K562 (cell line): ENCODE results near the gene CNOT4. TPM values are rescaled to one million over a fixed set of nuclear protein-coding genes. Genes with fewer than 3 reads are reported as not detected.

Experiments
- DMBX1 ChIP-seq: fragments of 250-450 bp; sonication (Bioruptor Pico); IDR thresholded peaks from 2 replicates; pipeline ENCODE4 v1.8.0; 2022; ENCODE audit warnings: inconsistent platforms, mild to moderate bottlenecking, moderate library complexity, borderline replicate concordance
- ETV6 ChIP-seq, 3 experiments: fragments of 150-350 bp in 1 of 3; sonication (generic) in 1 of 3; formaldehyde crosslinking in 1 of 3; IDR thresholded peaks; 2 replicates each; pipeline versions ENCODE4 v1.6.1 to v1.8.0; 2014 to 2022; ENCODE audit warnings: borderline replicate concordance in 2 of 3, low read depth in 2 of 3, antibody characterized with exemption in 1 of 3, low read length in 1 of 3, mild to moderate bottlenecking in 1 of 3, missing genetic modification reagents in 1 of 3
- RAD51 ChIP-seq: fragments of 450-650 bp; IDR thresholded peaks from 2 replicates; pipeline ENCODE4 v1.7.1; 2016; ENCODE audit warnings: low read depth, mild to moderate bottlenecking, borderline replicate concordance
- RCOR1 ChIP-seq, 2 experiments: IDR thresholded peaks; 2 replicates each; pipeline ENCODE4 v1.6.1; 2012; ENCODE audit warnings: low read depth in 2 of 2, low read length in 2 of 2, borderline replicate concordance in 1 of 2, improper control_type of control experiment in 1 of 2
- ZNF274 ChIP-seq: IDR thresholded peaks from 2 replicates; pipeline ENCODE4 v1.6.1; 2011; ENCODE audit warnings: low read depth, mild to moderate bottlenecking, low read length, moderate library complexity, borderline replicate concordance
- polyA plus RNA-seq, 8 experiments: library from polyadenylated mRNA; depleted of rRNA in 4 of 8; stranded (reverse) in 5 of 8; unstranded in 3 of 8; fragments of >200 nt; fragmentation: Nextera tagmentation in 2 of 8; fragmentation: Illumina TruSeq in 1 of 8; extraction: Ambion mirVana in 2 of 8; extraction: Trizol in 1 of 8; gene quantifications; 2 replicates each; pipeline versions ENCODE4 v1.2.1 to v1.2.3, GENCODE V29; 2011 to 2014; ENCODE audit warnings: inconsistent platforms in 1 of 8, missing spikeins in 1 of 8
- total RNA-seq, 7 experiments: library from RNA; depleted of rRNA in 6 of 7; stranded (reverse); fragments of >200 nt in 6 of 7; fragmentation: Illumina TruSeq in 2 of 7; extraction: Trizol in 2 of 7; gene quantifications; 2 replicates each; pipeline versions ENCODE4 v1.2.1 to v1.2.3, GENCODE V29; 2011 to 2021; ENCODE audit warnings: low replicate concordance in 1 of 7
- TF ChIP-seq, protein P1 (sequence below): fragments of 450-650 bp; IDR thresholded peaks from 2 replicates; pipeline ENCODE4 v1.6.1; 2016; ENCODE audit warnings: mild to moderate bottlenecking, moderate library complexity
- TF ChIP-seq, protein P2 (sequence below): fragments of 450-650 bp; IDR thresholded peaks from 2 replicates; pipeline ENCODE4 v1.6.1; 2016; ENCODE audit warnings: antibody characterized with exemption
- TF ChIP-seq, protein P3 (sequence below): fragments of 200-800 bp; sonication (Bioruptor generic); IDR thresholded peaks from 2 replicates; pipeline ENCODE4 v1.6.1; 2016; ENCODE audit warnings: missing genetic modification characterization, missing compliant biosample characterization

Gene CNOT4
- total and polyA plus RNA-seq, 9 of the 15 experiments (the other 6 are each of a cell fraction or from before 2014, with no cell fraction given), result 8.6 to 24.1 (median 15.4) TPM

DNA sequence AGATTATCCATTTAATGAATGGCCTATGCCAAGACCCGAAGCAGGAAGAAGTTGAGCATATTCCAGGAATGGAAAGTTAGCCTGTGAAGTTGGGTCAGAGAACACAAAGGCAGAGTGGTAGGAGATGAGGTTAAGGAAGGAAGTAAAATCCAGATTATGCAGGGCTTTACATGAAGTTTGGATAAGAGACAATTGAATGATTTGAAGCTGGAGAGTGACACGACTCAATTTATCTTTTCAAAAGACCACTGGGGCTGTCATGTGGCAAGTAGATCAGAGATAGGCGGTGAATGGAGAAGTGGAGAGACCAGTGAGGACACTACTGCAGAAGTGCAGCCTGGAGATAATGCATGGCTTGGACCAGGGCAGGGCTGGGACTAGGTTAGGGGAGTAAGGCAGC, 7.2 kb upstream of the CNOT4 start (continued):
- TF ChIP-seq, protein P1, sequence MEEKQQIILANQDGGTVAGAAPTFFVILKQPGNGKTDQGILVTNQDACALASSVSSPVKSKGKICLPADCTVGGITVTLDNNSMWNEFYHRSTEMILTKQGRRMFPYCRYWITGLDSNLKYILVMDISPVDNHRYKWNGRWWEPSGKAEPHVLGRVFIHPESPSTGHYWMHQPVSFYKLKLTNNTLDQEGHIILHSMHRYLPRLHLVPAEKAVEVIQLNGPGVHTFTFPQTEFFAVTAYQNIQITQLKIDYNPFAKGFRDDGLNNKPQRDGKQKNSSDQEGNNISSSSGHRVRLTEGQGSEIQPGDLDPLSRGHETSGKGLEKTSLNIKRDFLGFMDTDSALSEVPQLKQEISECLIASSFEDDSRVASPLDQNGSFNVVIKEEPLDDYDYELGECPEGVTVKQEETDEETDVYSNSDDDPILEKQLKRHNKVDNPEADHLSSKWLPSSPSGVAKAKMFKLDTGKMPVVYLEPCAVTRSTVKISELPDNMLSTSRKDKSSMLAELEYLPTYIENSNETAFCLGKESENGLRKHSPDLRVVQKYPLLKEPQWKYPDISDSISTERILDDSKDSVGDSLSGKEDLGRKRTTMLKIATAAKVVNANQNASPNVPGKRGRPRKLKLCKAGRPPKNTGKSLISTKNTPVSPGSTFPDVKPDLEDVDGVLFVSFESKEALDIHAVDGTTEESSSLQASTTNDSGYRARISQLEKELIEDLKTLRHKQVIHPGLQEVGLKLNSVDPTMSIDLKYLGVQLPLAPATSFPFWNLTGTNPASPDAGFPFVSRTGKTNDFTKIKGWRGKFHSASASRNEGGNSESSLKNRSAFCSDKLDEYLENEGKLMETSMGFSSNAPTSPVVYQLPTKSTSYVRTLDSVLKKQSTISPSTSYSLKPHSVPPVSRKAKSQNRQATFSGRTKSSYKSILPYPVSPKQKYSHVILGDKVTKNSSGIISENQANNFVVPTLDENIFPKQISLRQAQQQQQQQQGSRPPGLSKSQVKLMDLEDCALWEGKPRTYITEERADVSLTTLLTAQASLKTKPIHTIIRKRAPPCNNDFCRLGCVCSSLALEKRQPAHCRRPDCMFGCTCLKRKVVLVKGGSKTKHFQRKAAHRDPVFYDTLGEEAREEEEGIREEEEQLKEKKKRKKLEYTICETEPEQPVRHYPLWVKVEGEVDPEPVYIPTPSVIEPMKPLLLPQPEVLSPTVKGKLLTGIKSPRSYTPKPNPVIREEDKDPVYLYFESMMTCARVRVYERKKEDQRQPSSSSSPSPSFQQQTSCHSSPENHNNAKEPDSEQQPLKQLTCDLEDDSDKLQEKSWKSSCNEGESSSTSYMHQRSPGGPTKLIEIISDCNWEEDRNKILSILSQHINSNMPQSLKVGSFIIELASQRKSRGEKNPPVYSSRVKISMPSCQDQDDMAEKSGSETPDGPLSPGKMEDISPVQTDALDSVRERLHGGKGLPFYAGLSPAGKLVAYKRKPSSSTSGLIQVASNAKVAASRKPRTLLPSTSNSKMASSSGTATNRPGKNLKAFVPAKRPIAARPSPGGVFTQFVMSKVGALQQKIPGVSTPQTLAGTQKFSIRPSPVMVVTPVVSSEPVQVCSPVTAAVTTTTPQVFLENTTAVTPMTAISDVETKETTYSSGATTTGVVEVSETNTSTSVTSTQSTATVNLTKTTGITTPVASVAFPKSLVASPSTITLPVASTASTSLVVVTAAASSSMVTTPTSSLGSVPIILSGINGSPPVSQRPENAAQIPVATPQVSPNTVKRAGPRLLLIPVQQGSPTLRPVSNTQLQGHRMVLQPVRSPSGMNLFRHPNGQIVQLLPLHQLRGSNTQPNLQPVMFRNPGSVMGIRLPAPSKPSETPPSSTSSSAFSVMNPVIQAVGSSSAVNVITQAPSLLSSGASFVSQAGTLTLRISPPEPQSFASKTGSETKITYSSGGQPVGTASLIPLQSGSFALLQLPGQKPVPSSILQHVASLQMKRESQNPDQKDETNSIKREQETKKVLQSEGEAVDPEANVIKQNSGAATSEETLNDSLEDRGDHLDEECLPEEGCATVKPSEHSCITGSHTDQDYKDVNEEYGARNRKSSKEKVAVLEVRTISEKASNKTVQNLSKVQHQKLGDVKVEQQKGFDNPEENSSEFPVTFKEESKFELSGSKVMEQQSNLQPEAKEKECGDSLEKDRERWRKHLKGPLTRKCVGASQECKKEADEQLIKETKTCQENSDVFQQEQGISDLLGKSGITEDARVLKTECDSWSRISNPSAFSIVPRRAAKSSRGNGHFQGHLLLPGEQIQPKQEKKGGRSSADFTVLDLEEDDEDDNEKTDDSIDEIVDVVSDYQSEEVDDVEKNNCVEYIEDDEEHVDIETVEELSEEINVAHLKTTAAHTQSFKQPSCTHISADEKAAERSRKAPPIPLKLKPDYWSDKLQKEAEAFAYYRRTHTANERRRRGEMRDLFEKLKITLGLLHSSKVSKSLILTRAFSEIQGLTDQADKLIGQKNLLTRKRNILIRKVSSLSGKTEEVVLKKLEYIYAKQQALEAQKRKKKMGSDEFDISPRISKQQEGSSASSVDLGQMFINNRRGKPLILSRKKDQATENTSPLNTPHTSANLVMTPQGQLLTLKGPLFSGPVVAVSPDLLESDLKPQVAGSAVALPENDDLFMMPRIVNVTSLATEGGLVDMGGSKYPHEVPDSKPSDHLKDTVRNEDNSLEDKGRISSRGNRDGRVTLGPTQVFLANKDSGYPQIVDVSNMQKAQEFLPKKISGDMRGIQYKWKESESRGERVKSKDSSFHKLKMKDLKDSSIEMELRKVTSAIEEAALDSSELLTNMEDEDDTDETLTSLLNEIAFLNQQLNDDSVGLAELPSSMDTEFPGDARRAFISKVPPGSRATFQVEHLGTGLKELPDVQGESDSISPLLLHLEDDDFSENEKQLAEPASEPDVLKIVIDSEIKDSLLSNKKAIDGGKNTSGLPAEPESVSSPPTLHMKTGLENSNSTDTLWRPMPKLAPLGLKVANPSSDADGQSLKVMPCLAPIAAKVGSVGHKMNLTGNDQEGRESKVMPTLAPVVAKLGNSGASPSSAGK, result no peak
- TF ChIP-seq, protein P2, sequence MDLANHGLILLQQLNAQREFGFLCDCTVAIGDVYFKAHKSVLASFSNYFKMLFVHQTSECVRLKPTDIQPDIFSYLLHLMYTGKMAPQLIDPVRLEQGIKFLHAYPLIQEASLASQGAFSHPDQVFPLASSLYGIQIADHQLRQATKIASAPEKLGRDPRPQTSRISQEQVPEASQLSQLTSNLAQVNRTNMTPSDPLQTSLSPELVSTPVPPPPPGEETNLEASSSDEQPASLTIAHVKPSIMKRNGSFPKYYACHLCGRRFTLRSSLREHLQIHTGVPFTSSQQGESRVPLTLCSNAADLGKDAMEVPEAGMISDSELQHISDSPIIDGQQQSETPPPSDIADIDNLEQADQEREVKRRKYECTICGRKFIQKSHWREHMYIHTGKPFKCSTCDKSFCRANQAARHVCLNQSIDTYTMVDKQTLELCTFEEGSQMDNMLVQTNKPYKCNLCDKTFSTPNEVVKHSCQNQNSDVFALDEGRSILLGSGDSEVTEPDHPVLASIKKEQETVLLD, result 0 out of 2 replicates have a peak, but pooled peaks have one; percentile 46
- peak in 1 of 2 experiments; percentile 23; a peak in 1 of 4 replicates for TF ChIP-seq ETV6 (IDR thresholded peaks at IDR 0.05; ENCODE audit: borderline replicate concordance in 1 of 2, low read depth in 2 of 2, low read length in 1 of 2)
- no peak for TF ChIP-seq ETV6 (CRISPR knock-in tag; IDR thresholded peaks at IDR 0.05; ENCODE audit: borderline replicate concordance)
- peak in 1 of 2 experiments; percentile 65; a peak in 1 of 4 replicates for TF ChIP-seq RCOR1 (IDR thresholded peaks at IDR 0.05; ENCODE audit: borderline replicate concordance in 1 of 2, low read depth in 2 of 2, low read length in 2 of 2)
- TF ChIP-seq RAD51, result peak; percentile 47
- TF ChIP-seq, protein P3, sequence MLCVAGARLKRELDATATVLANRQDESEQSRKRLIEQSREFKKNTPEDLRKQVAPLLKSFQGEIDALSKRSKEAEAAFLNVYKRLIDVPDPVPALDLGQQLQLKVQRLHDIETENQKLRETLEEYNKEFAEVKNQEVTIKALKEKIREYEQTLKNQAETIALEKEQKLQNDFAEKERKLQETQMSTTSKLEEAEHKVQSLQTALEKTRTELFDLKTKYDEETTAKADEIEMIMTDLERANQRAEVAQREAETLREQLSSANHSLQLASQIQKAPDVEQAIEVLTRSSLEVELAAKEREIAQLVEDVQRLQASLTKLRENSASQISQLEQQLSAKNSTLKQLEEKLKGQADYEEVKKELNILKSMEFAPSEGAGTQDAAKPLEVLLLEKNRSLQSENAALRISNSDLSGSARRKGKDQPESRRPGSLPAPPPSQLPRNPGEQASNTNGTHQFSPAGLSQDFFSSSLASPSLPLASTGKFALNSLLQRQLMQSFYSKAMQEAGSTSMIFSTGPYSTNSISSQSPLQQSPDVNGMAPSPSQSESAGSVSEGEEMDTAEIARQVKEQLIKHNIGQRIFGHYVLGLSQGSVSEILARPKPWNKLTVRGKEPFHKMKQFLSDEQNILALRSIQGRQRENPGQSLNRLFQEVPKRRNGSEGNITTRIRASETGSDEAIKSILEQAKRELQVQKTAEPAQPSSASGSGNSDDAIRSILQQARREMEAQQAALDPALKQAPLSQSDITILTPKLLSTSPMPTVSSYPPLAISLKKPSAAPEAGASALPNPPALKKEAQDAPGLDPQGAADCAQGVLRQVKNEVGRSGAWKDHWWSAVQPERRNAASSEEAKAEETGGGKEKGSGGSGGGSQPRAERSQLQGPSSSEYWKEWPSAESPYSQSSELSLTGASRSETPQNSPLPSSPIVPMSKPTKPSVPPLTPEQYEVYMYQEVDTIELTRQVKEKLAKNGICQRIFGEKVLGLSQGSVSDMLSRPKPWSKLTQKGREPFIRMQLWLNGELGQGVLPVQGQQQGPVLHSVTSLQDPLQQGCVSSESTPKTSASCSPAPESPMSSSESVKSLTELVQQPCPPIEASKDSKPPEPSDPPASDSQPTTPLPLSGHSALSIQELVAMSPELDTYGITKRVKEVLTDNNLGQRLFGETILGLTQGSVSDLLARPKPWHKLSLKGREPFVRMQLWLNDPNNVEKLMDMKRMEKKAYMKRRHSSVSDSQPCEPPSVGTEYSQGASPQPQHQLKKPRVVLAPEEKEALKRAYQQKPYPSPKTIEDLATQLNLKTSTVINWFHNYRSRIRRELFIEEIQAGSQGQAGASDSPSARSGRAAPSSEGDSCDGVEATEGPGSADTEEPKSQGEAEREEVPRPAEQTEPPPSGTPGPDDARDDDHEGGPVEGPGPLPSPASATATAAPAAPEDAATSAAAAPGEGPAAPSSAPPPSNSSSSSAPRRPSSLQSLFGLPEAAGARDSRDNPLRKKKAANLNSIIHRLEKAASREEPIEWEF (CRISPR knock-in tag), result no peak
- TF ChIP-seq DMBX1 (CRISPR knock-in tag), result no peak
- no peak for TF ChIP-seq ZNF274
